Nephron progenitor cell (in vitro differentiated cells): Measurements from ENCODE around the gene GPR161.

Source experiments
- DNase-seq: peaks from one replicate; pipeline ENCODE4 v3.0.0; 2021
- H3K27ac Mint-ChIP-seq: 2 replicates; pipeline ENCODE4 v1.8.0; 2021; ENCODE audit warnings: mild to moderate bottlenecking, moderate library complexity, mixed read lengths
- H3K27me3 Mint-ChIP-seq: 2 replicates; pipeline ENCODE4 v1.8.0; 2021; ENCODE audit warnings: mild to moderate bottlenecking, low read depth, mixed read lengths; ENCODE audit not compliant: poor library complexity
- H3K36me3 Mint-ChIP-seq: 2 replicates; pipeline ENCODE4 v1.8.0; 2021; ENCODE audit warnings: low read depth, mixed read lengths
- H3K4me1 Mint-ChIP-seq: 2 replicates; pipeline ENCODE4 v1.8.0; 2021; ENCODE audit warnings: mixed read lengths
- H3K4me3 Mint-ChIP-seq: 2 replicates; pipeline ENCODE4 v1.8.0; 2021; ENCODE audit warnings: mild to moderate bottlenecking, moderate library complexity, mixed read lengths
- H3K9me3 Mint-ChIP-seq: 2 replicates; pipeline ENCODE4 v1.8.0; 2021; ENCODE audit warnings: mild to moderate bottlenecking, moderate library complexity, mixed read lengths
- CTCF ChIP-seq: fragments of 200-600 bp; sonication (generic); IDR thresholded peaks from 2 replicates; pipeline ENCODE4 v1.5.0; 2021; ENCODE audit warnings: antibody characterized with exemption

Gene GPR161

GRCh38 chr1:168141871-168142385 lies 5.2 kb upstream of the GPR161 start:
- TF ChIP-seq CTCF = no peak
- no peaks in the 10 kb centered on the region for H3K27me3 Mint-ChIP-seq
- no peak for DNase-seq
- no peaks in the 10 kb centered on the region for H3K36me3 Mint-ChIP-seq
- H3K9me3 Mint-ChIP-seq = no peaks in the 10 kb centered on the region
- H3K4me3 Mint-ChIP-seq = no peak overlapping the region
- peaks cover 26% of the 10 kb centered on the region for H3K4me1 Mint-ChIP-seq
- H3K27ac Mint-ChIP-seq = no peak overlapping the region

- no peaks in the 10 kb centered on the region for H3K27me3 Mint-ChIP-seq
- no peak for TF ChIP-seq CTCF
- no peak overlapping the region for H3K27ac Mint-ChIP-seq
- no peaks in the 10 kb centered on the region for H3K9me3 Mint-ChIP-seq
- no peak for DNase-seq
- H3K4me1 Mint-ChIP-seq = peaks cover 34% of the 10 kb centered on the region
- peaks cover 3% of the 10 kb centered on the region for H3K36me3 Mint-ChIP-seq
- no peak overlapping the region for H3K4me3 Mint-ChIP-seq
Measured at GRCh38 chr1:168139070-168139469, 2.3 kb upstream of the GPR161 start.

- Mint-ChIP-seq H3K27ac (peak overlapping the region; percentile 99), H3K4me1 (peaks cover 42% of the 10 kb centered on the region), H3K9me3 (no peaks in the 10 kb centered on the region), H3K4me3 (peak overlapping the region; percentile 98), H3K36me3 (peaks cover 12% of the 10 kb centered on the region), H3K27me3 (no peaks in the 10 kb centered on the region)
- no peak for TF ChIP-seq CTCF
- DNase-seq = no peak
Measured at GRCh38 chr1:168138134-168138533, 1.4 kb upstream of the GPR161 start.

- peak overlapping the region; percentile 98 for H3K4me3 Mint-ChIP-seq
- peaks cover 45% of the 10 kb centered on the region for H3K4me1 Mint-ChIP-seq
- TF ChIP-seq CTCF = no peak
- no peaks in the 10 kb centered on the region for H3K9me3 Mint-ChIP-seq
- H3K27me3 Mint-ChIP-seq = no peaks in the 10 kb centered on the region
- H3K27ac Mint-ChIP-seq = peak overlapping the region; percentile 99
- DNase-seq = no peak
- H3K36me3 Mint-ChIP-seq = peaks cover 18% of the 10 kb centered on the region
Measured at GRCh38 chr1:168137515-168137821, 738 bp upstream of the GPR161 start.

GRCh38 chr1:168135921-168136708 lies 615 bp downstream of the GPR161 start:
- peaks cover 51% of the 10 kb centered on the region for H3K4me1 Mint-ChIP-seq
- peak overlapping the region; percentile 91 for H3K27ac Mint-ChIP-seq
- no peaks in the 10 kb centered on the region for H3K27me3 Mint-ChIP-seq
- DNase-seq = peak; percentile 61
- H3K4me3 Mint-ChIP-seq = peak overlapping the region; percentile 98
- no peak for TF ChIP-seq CTCF
- no peaks in the 10 kb centered on the region for H3K9me3 Mint-ChIP-seq
- peaks cover 27% of the 10 kb centered on the region for H3K36me3 Mint-ChIP-seq
